DOHH2 (cell line): ENCODE results near the gene TACR2.

Experiments used
- H3F3A ChIP-seq: fragments of 200-600 bp; sonication (generic), shearing (Covaris generic); 2 replicates; pipeline ENCODE4 v1.6.0; 2016; ENCODE audit warnings: antibody characterized with exemption, mild to moderate bottlenecking; ENCODE audit not compliant: control insufficient read depth, insufficient read depth
- H3K27ac ChIP-seq: fragments of 200-600 bp; sonication (generic); 2 replicates; pipeline ENCODE4 v1.5.1; 2014; ENCODE audit warnings: low read depth, mild to moderate bottlenecking, low read length, moderate library complexity
- H3K27me3 ChIP-seq: fragments of 200-600 bp; sonication (generic); 2 replicates; pipeline ENCODE4 v1.6.1; 2014; ENCODE audit warnings: mild to moderate bottlenecking, low read length, mixed read lengths; ENCODE audit not compliant: control insufficient read depth
- H3K36me3 ChIP-seq: fragments of 200-600 bp; sonication (generic); 2 replicates; pipeline ENCODE4 v1.6.1; 2014; ENCODE audit warnings: mild to moderate bottlenecking, low read length, moderate library complexity, mixed read lengths; ENCODE audit not compliant: control insufficient read depth
- H3K4me1 ChIP-seq: fragments of 200-600 bp; sonication (generic); 2 replicates; pipeline ENCODE4 v1.6.1; 2014; ENCODE audit warnings: mild to moderate bottlenecking, low read length, mixed read lengths; ENCODE audit not compliant: control insufficient read depth
- H3K4me2 ChIP-seq: fragments of 200-600 bp; sonication (generic); 2 replicates; pipeline ENCODE4 v1.6.0; 2014; ENCODE audit warnings: mild to moderate bottlenecking, low read length, moderate library complexity
- H3K4me3 ChIP-seq: fragments of 200-600 bp; sonication (generic); 2 replicates; pipeline ENCODE4 v1.5.1; 2014; ENCODE audit warnings: mild to moderate bottlenecking, low read length, mixed read lengths
- H3K79me2 ChIP-seq: fragments of 200-600 bp; sonication (generic); 2 replicates; pipeline ENCODE4 v1.6.1; 2014; ENCODE audit warnings: mild to moderate bottlenecking, low read length, mixed read lengths; ENCODE audit not compliant: control insufficient read depth
- H3K9me2 ChIP-seq: fragments of 200-600 bp; sonication (generic); replicated peaks from 2 replicates; pipeline ENCODE4 v1.6.1; 2014; ENCODE audit warnings: mild to moderate bottlenecking, low read length, mixed read lengths; ENCODE audit not compliant: control insufficient read depth
- H3K9me3 ChIP-seq: fragments of 200-600 bp; sonication (generic); 2 replicates; pipeline ENCODE4 v1.6.1; 2014; ENCODE audit warnings: antibody characterized with exemption, low read length, mixed read lengths; ENCODE audit not compliant: control insufficient read depth, insufficient read depth
- H4K20me1 ChIP-seq: fragments of 200-600 bp; sonication (generic); 2 replicates; pipeline ENCODE4 v1.6.0; 2014; ENCODE audit warnings: low read depth, mild to moderate bottlenecking, antibody characterized with exemption, low read length, moderate library complexity; ENCODE audit not compliant: control insufficient read depth, insufficient read depth
- CTCF ChIP-seq: fragments of 200-600 bp; sonication (generic); IDR thresholded peaks from one replicate; pipeline ENCODE4 v1.5.1; 2014; ENCODE audit warnings: antibody characterized with exemption, mild to moderate bottlenecking, low read depth, low read length; ENCODE audit not compliant: poor library complexity, severe bottlenecking
- EZH2phosphoT487 ChIP-seq: fragments of 200-600 bp; sonication (generic); IDR thresholded peaks from 2 replicates; pipeline ENCODE4 v1.6.1; 2017; ENCODE audit warnings: borderline replicate concordance, mild to moderate bottlenecking, antibody characterized with exemption, low read length, moderate library complexity, mixed read lengths

Gene TACR2

GRCh38 chr10:69443354-69443753 lies 26.6 kb upstream of the TACR2 start:
- H3K4me3 ChIP-seq = no peak overlapping the region
- no peaks in the 10 kb centered on the region for H3K4me1 ChIP-seq
- no peak for TF ChIP-seq EZH2phosphoT487
- TF ChIP-seq CTCF = no peak
- H3K9me2 ChIP-seq = no peaks in the 10 kb centered on the region
- no peaks in the 10 kb centered on the region for H3K9me3 ChIP-seq
- no peak overlapping the region for H3K4me2 ChIP-seq
- no peaks in the 10 kb centered on the region for H4K20me1 ChIP-seq
- no peaks in the 10 kb centered on the region for H3K36me3 ChIP-seq
- peaks cover 20% of the 10 kb centered on the region for H3K27me3 ChIP-seq
- H3K79me2 ChIP-seq = no peaks in the 10 kb centered on the region
- no peak overlapping the region for H3K27ac ChIP-seq
- no peaks in the 10 kb centered on the region for H3F3A ChIP-seq

- Histone ChIP-seq H3K4me2 (no peak overlapping the region), H3K9me2 (no peaks in the 10 kb centered on the region), H3K79me2 (no peaks in the 10 kb centered on the region), H3F3A (no peaks in the 10 kb centered on the region), H3K36me3 (no peaks in the 10 kb centered on the region), H3K9me3 (no peaks in the 10 kb centered on the region), H3K4me3 (no peak overlapping the region), H4K20me1 (no peaks in the 10 kb centered on the region), H3K27ac (no peak overlapping the region), H3K4me1 (no peaks in the 10 kb centered on the region), H3K27me3 (peaks cover 12% of the 10 kb centered on the region)
- TF ChIP-seq EZH2phosphoT487 = no peak
- no peak for TF ChIP-seq CTCF
Observed at GRCh38 chr10:69439813-69440506, 23.2 kb upstream of the TACR2 start.

- H3K79me2 ChIP-seq = no peaks in the 10 kb centered on the region
- H3K9me2 ChIP-seq = no peaks in the 10 kb centered on the region
- H3K27ac ChIP-seq = no peak overlapping the region
- H3K27me3 ChIP-seq = peaks cover 12% of the 10 kb centered on the region
- no peaks in the 10 kb centered on the region for H4K20me1 ChIP-seq
- H3F3A ChIP-seq = no peaks in the 10 kb centered on the region
- no peak for TF ChIP-seq EZH2phosphoT487
- no peak for TF ChIP-seq CTCF
- H3K4me1 ChIP-seq = no peaks in the 10 kb centered on the region
- no peaks in the 10 kb centered on the region for H3K9me3 ChIP-seq
- H3K4me2 ChIP-seq = no peak overlapping the region
- no peaks in the 10 kb centered on the region for H3K36me3 ChIP-seq
- H3K4me3 ChIP-seq = no peak overlapping the region
Observed at GRCh38 chr10:69439350-69439739, 22.6 kb upstream of the TACR2 start.
